ENCODE results near the gene SGF29.
"Not testable (repeated sequence)": the region's sequence is repeated elsewhere in the genome, so short reads cannot be mapped to it uniquely, and the experiment has no call there.

SGF29 gene

DNA sequence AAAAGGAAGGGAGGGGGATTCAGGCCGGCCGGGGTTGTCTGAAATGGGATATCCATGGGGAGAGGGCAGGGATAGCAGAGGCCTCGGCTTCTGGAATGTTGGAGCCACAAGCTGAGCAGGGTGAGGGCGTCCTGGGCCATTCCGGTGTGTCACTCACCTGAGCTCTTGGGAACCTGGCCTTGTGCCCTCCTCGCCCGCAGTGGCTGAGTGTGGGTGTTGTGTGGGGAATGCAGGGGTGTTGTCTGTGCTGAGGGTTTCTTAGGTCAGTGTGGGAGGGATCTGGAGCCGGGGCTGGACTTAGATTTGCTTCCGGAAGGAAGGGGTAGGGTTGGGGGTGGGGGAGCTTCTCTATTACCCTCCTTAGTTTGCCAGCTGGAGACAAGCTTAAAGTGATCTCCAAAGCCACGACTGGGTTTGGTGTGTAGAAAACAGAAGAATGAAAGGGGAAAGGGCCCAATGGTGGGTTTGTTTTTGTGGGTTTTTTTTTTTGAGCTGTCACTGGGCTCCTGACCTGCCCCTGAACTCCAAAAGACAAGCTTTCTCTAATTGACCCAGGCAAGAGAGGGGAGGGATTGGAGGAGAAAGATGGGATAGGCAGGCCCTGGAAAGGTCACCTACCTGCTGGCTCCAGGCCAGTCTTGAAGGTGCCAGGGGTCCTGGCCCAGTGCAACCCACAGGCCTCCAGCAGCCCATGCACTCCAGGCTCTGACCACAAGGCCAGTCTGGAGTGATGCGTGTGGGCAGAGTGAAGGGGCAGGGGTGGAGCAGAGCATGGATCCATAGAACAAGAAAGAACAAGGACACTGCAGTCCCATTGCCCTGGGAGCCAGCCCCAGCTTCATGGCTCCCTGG is 43.3 kb downstream of the SGF29 start, which contains the start of gene SULT1A2:
Gene SULT1A2, minus strand, starts transcription at position 211 of the 852 bp plus-strand sequence. CDS start 1,120 bp downstream, outside the sequence.
- DNase-seq, result no peak

GRCh38 chr16:28597692-28598261 is 44.1 kb downstream of the SGF29 start:
- DNase-seq, result no peak

- DNase-seq, result not testable (repeated sequence)
Measured at GRCh38 chr16:28599377-28600285, 45.9 kb downstream of the SGF29 start.

GRCh38 chr16:28600965-28601364 is 47.2 kb downstream of the SGF29 start:
- DNase-seq, result not testable (repeated sequence)

DNA sequence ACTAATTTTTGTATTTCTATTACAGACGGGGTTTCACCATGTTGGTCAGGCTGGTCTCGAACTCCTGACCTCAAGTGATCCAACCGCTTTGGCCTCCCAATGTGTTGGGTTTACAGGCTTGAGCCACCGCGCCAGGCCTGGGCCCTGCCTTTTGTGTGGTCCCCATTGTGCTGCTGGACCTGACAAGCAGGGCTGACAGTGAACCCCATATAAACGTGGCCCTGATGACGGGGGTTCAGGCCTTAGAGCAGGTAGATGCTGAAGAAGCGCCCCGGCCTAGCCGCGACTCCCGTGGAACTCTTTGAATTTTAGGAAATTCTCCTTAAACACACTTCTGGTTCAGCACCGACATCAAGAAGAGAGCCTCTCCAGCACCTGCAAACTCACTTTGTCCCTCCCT is 47.9 kb downstream of the SGF29 start:
- not testable (repeated sequence) for DNase-seq

DNA sequence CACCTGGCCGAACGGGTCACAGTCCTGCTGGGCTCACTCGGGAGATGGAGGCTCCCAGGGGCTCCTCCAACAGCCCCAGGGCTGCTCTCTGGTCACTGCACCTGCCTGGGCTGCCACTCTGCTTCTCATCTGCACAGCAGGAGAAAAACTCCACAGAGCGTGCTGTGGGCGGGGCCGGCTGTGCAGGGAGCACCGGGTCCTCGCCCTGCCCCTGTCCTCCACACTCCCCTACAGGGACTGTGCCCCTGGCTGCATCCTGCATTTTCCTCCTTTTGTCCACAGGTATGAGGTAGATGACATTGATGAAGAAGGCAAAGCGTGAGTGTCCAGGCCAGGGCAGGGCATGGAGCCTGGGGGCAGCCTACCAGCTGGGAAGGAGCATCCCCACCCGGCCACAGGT is 48.3 kb downstream of the SGF29 start:
- not testable (repeated sequence) for DNase-seq

DNA sequence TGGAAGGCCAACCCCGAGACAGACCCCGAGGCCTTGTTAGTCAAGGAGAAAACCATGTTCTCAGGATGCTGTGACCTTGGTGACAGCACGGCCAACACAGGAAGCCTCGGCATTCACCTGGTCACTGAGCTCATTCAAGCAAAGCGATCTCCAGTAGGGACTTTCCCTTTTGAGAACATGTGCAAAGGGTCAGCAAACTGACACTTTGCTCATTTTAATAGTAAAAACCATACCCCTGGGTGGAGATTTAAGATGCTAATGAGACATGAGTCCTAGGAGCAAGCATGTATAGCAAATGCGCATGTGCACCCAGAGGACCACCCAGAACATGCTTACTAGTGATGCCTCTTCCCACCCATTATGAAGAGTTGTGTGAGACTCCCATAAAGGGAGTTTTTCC is 48.8 kb downstream of the SGF29 start:
- no peak for DNase-seq

GRCh38 chr16:28603381-28604185 is 49.9 kb downstream of the SGF29 start:
- no peak for DNase-seq

DNA sequence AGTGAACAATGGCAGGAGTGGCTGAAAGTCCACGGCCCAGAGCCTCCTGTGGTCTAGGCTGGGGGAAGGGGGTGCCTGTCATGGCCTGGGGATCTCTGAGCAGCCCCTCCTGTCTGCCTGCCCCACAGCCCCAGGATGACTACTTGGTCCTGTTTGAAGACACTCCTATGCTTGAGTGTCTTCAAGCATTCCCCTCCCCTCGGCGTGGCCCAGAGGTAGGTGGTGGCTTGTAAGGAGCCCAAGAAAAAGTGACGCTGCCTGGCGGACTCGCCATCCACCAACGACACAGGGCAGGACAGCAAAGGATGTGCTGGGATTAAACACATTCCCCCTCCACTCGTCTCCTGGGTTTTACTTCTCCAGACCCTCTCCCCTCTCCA is 50.5 kb downstream of the SGF29 start:
- no peak for DNase-seq

GRCh38 chr16:28606291-28607115 is 52.8 kb downstream of the SGF29 start:
- DNase-seq, result no peak

DNA sequence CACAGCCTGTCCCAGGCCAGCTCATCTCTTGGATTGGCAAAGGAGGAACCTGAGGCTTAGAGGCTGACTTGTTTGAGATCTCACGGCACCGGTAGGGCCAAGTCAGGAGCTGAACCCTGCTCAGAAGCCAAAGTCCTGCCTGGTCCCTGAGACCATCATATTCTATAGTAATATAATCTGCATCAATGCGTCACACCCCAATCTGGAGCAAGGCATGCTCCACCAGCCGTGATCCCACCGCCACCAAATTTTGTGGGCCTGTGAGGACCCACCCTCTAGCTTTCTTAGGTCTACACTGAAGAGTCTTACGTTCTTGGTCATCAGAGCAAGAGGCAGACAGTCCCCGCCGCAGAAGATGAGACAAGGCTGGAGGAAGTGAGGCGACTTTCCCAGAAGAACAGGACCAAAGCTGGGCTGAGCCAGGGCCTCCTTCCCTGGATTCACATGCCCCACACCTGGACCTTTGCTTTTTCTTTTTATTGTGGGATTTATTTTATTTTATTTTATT is 53.5 kb downstream of the SGF29 start:
- no peak for DNase-seq

DNA sequence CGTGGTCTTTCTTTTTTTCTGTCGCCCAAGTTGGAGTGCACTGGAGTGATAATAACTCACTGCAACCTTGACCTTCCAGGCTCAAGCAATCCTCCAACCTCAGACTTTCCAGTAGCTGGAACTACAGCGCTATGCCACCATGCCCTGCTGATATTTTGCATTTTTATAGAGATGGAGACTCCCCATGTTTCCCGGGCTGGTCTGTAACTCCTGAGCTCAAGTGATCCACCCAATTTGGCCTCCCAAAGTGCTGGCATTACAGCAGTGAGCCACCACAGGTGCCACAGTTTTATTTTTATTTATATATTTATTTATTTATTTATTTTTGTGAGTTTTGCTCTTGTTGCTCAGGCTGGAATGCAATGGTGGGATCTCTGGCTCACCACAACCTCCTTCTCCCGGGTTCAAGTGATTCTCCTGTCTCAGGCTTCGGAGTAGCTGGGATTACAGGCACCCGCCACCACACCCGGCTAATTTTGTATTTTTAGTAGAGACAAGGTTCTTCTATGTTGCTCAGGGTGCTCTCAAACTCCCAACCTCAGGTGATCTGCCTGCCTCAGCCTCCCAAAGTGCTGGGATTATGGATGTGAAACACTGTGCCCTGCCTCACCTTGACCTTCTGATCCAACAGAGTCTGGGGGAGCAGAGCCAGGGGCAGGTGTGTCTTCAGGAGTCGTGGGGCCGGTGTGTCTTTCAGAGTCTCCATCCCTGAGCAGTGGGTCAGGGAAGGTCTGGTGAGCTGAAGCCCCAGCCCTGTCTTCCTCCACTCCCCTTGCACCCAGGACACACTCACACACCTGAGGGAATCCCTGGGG is 54.2 kb downstream of the SGF29 start:
- not testable (repeated sequence) for DNase-seq

DNA sequence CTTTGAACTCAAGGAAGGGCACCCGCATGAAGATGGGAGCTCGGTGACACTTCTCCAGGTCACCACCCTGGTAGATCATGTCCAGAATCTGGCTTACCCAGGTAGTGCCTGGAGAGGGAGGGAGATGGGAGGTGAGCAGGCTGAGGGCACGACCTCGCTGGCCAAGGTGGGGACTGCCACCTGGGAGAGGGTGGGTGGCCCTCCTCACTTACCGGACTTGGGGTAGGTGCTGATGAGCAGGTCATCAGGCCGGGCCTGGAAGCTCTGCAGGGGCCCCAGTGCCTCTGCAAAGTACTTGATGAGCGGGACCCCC is 54.7 kb downstream of the SGF29 start:
- DNase-seq, result peak; percentile 16

DNA sequence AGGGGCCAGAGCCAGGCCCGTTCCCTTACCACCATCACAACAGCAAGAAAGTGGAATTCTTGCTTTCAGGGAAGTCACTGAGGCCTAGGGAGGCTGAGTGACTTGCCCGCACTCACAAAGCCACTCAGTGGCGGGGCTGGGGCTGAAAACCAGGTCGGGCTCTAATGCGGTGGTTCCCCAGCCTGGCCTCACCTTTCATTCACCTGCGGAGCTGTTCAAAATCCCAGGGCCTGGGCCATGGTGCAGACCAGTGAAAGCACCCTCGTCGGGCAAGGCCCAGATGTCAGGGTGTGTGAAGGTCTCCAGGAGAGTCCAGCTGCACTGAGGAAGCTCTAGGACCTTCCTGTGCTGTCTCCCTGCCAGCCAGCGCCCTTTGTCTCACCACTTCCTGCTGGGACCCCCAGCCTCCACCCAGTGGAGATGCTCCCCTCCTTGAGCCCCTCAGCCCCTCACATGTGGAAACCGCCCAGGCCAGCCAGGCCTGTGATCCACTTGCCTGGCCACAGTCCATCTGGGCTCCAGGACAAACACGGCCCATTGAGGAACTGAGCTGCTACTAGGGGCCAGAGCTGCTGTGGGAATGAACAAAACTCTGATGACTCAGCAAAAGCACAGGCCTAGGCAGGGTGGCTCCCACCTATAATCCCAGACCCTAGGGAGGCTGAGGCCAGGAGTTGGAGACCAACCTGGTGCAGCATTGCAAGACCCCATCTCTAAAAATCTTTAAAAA is 55.3 kb downstream of the SGF29 start:
- DNase-seq, result peak; percentile 41

GRCh38 chr16:28609631-28610594 is 56.2 kb downstream of the SGF29 start, which contains the start of gene SULT1A1:
TSS of gene SULT1A1 (minus strand) at chr16:28610044. CDS start at chr16:28608855, 1,189 bp downstream.
- DNase-seq, result peak; percentile 55

- peak; percentile 43 for DNase-seq
Measured at GRCh38 chr16:28610595-28611191, 57.0 kb downstream of the SGF29 start.

DNA sequence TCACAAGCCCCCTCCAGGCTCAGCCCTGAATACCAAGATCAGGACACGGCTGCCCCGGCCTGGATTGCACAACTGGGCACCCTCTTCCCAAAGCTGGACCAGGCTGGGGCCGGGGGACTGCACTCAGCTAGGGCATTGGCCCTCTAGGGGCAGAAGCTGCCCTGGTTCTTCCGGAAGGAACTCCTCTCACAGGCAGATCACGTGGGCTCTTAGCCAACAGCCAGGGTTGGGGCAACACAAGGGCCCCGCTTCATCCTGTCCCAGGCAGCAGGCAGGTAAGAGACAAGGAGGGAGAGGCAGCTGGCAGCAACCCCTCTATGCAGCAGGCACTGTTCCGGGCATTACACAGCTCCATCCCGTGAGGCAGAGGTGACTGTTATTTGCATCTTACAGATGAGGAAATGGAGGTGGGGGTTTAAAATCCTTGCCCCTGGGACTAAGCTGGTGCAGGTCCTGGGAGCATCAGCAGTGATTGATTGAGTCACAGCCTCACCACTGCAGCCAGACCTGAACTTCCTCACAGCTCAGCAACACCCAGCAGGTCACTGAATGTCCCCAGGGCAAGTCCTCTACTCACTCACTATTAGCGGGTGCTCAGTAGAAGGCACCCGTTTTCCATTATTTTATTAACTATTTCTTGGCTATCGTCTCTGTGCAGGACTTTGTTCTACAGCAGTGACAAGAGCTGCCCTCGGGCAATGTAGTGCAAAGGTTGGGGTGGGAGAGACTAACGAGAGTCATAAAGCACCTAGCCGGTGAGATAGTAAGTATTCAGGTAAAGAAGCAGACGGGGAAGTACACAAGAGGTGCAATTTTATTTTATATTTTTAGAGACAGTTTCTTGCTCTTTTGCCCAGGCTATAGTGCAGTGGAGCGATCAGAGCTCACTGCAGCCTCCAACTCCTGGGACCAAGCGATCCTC is 58.9 kb downstream of the SGF29 start:
- not testable (repeated sequence) for DNase-seq
